ENCODE results near the gene ARRDC4.

Gene ARRDC4

GRCh38 chr15:97998307-97999071, 38.0 kb downstream of the ARRDC4 start:
- no peak for DNase-seq (ENCODE audit: low spot score)
- TF ChIP-seq CTCF (IDR thresholded peaks at IDR 0.05; ENCODE audit: extremely low read depth, missing control alignments): no peak

DNA sequence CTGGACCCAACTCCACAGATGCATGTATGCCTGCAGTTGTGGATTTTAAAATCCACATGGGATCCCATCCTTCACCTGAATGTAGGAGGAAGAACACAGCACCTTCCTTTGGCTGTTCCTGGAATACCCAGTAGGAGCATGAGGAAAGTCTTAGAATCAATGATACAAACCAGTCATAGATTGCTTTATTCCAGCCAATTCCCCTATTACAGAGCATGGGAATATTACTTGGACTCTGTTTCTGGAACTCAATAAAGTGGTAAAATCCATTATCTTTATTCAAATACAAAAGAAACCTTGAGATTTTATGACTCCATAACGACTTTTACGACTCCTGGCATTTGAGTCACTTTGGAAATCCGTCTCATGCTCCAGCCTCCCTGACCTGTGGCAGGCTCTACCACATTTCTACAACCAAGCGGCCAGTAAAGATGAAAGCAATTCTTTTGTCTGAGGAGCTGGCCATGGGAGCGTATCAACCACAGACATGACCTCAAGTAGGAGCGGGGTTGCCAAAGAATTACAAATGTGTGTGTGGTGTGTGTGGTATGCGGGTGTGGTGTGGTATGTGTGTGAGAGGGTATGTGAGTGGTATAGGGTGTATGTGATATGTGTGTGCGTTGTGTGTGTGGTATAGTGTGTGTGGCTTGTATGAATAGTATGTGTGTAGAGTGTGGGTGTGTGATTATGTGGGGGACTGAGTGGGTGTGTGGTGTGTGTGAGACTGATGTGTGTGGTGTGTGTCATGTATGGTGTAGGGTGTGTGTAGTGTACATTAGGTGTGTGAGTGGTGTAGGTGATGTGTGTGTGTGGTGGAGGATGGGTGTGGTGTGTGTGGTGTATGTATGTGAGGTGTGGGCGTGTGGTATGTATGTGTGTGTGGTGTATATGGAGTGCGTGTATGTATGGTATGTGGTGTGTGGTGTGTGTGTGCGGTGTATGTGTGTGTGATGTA, 40.0 kb downstream of the ARRDC4 start:
- DNase-seq (ENCODE audit: low spot score): no peak
- no peak for TF ChIP-seq CTCF (IDR thresholded peaks at IDR 0.05; ENCODE audit: extremely low read depth, missing control alignments)

DNA sequence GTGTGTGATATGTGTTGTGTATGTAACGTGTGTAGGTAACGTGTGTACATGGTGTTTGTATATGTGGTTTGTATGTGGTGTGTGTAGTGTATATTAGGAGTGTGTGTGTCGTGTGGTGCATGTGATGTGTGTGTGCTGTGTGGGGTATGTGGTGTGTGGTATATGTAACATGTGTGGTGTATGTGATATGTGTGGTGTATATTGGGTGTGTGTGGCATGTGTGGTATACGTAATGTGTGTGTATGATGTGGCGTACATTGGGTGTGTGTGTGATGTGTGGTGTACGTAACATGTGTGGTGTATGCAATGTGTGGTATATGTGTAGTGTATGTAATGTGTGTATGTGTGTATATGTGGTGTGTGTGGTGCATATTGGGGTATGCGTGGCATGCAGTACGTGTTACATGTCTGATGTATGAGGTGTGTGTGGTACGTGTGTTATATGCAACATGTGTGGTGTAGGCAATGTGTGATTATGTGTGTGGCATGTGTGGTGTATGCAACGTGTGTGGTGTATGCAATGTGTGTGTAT, 41.2 kb downstream of the ARRDC4 start:
- TF ChIP-seq CTCF (IDR thresholded peaks at IDR 0.05; ENCODE audit: extremely low read depth, missing control alignments): no peak
- DNase-seq (ENCODE audit: low spot score): no peak

- DNase-seq (ENCODE audit: low spot score): no peak
- TF ChIP-seq CTCF (IDR thresholded peaks at IDR 0.05; ENCODE audit: extremely low read depth, missing control alignments): no peak
Measured at GRCh38 chr15:98002419-98002818, 41.9 kb downstream of the ARRDC4 start.

- TF ChIP-seq CTCF (IDR thresholded peaks at IDR 0.05; ENCODE audit: extremely low read depth, missing control alignments): no peak
- DNase-seq (ENCODE audit: low spot score): no peak
Measured at GRCh38 chr15:98002866-98003265, 42.4 kb downstream of the ARRDC4 start.

- no peak for TF ChIP-seq CTCF (IDR thresholded peaks at IDR 0.05; ENCODE audit: extremely low read depth, missing control alignments)
- no peak for DNase-seq (ENCODE audit: low spot score)
Measured at GRCh38 chr15:98003518-98003917, 43.0 kb downstream of the ARRDC4 start.

DNA sequence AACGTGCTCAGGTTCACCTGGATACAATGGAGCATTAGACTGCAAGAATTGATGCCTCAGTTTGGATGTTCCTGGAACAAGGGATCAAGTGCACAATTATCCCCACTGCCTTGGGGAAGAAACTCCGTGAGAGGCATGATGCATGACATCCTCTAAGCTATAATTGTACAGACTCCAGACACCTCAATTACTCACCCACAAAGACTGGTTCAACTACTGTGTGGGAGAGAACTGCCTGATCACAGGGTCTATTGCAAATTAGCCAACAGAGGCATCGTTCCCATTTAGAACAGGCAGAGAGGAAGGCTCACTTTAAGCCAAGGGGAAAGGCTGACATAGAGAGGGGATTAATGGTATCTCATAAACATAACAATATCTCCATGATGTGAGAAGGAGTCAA, 43.5 kb downstream of the ARRDC4 start:
- no peak for TF ChIP-seq CTCF (IDR thresholded peaks at IDR 0.05; ENCODE audit: extremely low read depth, missing control alignments)

More for the DNA sequence above, 43.5 kb downstream of the ARRDC4 start:
- DNase-seq (ENCODE audit: low spot score): no peak
